HS-27A (cell line): ENCODE results near the gene FAM234B.

Experiments used
- DNase-seq: peaks from one replicate; pipeline ENCODE4 v3.0.0-alpha.2; 2012; ENCODE audit warnings: low read depth, missing footprints

FAM234B gene, protein sequence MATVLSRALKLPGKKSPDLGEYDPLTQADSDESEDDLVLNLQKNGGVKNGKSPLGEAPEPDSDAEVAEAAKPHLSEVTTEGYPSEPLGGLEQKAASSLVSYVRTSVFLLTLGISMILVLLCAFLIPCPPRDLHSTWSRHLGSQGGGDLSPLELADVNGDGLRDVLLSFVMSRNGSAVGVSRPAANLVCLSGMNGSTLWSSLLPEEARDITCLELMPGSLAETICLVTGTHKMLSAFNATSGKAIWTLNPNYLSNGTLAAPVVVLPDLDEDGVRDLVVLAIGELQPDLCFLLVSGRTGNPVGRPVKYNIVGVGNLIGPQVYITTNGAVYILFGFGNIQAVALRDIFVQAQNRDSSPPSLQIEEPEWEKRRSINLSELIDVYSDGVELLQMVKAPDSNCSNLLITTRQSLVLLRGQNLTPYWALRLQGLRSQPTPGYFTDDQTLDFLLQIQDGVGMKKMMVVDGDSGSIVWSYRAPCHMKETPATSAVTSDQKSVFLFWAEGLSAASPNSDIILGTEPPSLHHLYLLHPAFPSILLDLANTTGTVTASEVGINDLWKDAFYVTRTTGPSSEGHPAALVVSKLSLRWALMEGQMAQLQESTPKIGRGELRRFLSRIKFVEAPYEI

DNA sequence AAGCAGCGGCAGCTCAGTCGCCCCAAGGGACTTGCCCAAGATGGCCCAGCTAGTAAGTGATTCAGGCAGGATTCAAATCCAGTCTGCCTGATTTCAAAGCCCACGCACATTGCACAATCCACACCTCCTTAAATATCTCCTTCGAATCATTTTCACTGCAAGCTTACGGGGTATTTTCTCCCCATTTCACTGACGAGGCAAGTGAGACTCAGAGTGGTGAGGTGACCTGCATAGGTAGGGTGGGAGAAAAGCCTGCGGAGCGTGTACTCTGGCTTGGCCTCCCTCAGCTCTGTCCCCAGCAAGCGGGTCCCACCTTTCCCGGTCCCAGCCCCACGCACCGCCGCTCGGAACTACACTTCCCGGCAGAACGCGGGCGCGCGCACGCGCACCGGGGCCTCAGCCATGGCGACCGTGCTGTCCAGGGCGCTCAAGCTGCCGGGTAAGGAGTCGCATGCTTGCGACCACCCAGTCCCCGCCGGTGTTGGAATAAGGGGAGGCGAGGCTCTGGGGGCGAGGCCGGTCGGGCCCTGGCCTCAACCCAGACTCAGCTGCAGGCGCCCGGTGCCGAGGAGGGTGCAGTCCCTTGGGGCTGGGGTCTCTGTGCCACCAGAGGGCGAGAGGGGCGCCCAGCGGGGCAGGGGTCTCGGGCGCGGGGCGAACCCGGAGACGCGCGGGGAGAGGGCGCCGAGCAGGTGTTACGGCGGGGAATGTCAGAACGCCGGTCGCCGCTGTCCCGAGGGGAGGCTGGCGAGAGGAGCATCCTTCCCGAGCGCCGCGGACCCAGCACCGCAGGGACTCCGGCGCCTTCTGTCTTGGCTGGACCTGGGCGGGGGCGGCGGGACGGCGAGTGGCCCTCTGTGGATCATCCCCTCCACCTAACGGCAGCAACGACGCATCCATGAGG is at the start of gene FAM234B:
FAM234B (plus strand) TSS at position 380 of the 904 bp plus-strand sequence; CDS start at position 403, 23 bp downstream.
- no peak for DNase-seq

DNA sequence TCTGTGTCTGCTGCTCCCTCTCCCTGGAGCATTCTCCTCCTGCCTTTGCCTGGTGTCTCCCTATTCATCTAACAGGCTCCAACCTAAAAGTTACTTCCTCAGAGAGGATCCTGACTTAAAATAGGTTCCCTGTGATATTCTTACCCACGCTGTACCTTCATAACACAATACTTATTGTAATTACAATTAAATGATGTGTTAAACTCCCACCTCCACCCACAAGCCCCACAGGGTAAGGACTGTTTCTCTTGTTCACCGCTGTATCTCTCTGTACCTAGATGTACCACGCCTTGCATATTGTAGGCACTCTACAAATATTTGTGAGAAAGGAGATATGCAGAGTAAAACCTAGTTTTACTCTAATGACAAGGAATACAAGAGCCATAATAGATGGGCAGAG is 49.1 kb upstream of the FAM234B start:
- DNase-seq, result no peak

DNA sequence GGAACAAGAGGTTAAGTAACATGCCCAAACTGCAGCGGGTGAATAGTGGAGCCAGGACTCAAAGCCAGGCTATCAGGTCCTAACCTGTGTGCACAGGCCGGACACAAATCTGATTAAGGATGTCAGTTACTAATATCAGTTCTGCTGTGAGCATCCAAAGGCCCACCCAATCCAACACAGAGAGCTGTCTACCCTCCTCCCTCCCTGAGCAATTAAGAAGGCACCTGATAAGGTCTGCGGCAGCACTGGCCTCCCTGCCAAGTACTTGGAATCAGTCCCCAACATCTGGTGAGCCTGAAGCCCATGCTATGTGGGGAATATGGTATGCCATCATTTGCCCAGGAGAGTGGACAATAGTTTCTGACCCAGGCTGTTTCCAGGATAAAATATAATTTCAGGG is 48.0 kb upstream of the FAM234B start:
- no peak for DNase-seq

- no peak for DNase-seq
These were observed 47.0 kb upstream of the FAM234B start for GRCh38 chr12:12997156-12997555.

GRCh38 chr12:12997734-12998133 is 46.4 kb upstream of the FAM234B start:
- no peak for DNase-seq

DNA sequence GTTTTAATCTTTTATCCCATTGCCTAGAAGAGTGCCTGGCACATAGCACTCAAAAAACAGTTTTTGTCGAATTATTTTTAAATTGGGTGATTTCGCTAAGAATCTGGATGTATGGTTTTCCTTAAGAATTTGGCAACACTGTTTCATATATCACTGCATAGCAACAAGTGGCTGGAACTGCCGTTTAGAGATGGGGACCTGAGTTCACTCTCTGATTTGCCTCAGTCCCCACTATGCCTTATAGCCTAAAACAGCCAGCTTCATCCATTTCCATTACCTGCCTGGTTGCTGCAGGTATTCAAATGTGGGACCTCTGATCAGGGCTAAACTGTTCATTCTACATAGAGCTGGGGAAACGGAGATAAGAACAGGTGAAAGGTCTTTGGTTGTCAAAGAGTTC is 45.9 kb upstream of the FAM234B start:
- no peak for DNase-seq

GRCh38 chr12:12999271-12999958 is 44.8 kb upstream of the FAM234B start:
- DNase-seq, result no peak

DNA sequence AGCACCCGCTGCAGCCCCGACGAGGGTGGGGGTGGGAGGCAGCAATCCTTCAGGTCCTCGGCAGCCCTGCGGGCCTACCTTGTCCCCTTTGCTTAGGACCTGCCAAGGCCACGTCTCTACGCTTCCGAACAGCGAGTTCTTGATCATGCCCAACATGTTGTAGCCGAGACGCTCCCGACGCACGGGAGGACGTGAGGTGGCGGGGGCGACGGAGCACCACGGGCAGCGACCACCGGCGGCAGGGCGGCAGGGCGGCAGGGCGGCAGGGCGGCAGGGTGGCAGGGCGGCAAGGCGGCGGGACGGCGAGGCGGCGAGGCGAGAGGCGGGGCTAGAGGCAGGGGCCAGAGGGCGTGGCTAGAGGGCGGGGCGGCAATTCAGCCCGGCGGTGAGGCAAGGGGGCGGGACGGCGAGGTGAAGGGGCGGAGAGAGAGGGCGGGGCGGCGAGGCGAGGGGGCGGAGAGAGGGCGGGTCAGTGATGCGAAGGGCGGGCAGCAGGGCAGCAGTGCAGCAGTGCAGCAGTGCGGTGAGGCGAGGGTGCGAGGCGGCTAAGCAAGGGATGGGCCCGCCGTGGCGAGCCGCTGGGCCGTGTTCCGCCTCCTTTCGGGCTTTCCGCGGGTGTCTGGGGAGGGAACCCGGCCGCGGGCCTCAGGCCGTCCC is 44.1 kb upstream of the FAM234B start, which contains the start of gene HEBP1:
HEBP1 (minus strand) TSS at position 307 of the 657 bp plus-strand sequence; CDS start at position 156, 151 bp downstream.
- DNase-seq, result peak; percentile 64

GRCh38 chr12:13000616-13000924 is 43.6 kb upstream of the FAM234B start:
- DNase-seq, result peak; percentile 42

- peak; percentile 47 for DNase-seq
These were observed 43.0 kb upstream of the FAM234B start for GRCh38 chr12:13000925-13001774.

GRCh38 chr12:13001775-13002040 is 42.5 kb upstream of the FAM234B start:
- DNase-seq, result no peak

DNA sequence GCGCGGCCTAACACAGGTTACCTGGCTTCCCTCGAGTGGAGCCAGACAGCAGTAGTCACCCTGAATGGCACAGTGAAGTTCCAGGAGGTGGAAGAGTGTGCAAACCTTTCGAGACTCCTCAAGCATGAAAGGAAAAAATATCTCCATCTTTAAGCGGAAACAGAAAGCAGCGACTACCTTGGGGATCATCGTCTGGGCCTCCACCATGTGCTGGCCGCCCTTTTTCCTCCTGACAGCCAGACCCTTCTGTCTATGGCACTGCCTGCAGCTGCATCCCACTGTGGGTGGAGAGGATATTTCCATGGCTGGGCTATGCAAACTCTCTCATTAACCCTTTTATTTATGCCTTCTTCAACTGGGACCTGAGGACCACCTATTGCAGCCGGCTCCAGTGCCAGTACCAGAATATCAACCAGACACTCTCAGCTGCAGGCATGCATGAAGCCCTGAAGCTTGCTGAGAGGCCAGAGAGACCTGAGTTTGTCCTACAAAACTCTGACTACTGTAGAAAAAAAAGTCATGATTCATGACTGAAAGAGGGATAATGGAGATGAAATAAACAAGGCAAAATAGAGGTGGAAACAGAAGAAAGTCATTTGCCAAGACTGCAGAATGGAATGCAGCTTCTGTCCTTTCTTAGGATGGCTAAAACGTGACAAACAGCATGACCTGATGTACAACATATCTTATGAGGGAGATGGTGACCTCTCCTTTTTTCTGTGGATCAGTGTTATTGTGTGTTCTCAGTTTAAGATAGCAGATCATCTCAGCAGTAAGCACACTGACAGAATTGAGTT is 41.7 kb upstream of the FAM234B start:
- DNase-seq, result no peak

GRCh38 chr12:13004361-13004760 is 39.8 kb upstream of the FAM234B start:
- DNase-seq, result no peak

DNA sequence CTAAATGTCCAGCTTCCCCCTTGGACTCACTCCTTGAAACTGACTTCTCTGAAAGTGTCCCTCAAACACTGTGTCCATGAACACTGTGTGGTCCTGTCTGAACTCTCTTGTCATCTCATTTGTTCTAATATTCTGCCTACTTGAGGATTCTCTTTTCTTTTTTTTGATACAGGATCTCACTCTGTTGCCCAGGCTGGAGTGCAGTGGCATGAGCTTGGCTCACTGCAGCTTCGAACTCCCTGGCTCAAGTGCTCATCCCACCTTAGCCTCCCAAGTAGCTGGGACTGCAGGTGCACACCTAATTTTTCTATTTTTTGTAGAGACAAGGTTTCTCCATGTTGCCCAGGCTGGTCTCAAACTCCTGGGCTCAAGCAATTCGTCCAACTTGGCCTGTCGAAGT is 39.2 kb upstream of the FAM234B start:
- no peak for DNase-seq

DNA sequence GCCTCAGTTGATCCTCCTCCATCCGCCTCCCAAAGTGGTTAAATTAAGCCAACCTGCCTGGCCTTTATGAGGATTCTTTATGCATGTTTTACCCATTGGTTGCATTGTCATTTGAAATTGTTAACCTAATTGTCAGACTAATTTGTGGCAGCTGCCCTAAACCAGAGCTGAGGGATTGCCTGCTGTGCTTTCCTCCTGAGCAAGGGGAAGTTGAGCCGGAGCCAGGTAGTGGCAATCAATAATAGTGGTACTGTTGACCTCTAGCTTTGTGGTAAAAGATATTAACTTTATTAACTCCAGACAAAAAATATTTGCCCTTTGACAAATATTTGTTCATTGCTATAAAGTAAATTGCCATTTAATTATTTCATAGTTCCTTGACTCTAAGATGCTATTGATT is 38.5 kb upstream of the FAM234B start:
- DNase-seq, result no peak

GRCh38 chr12:13007496-13008233 is 36.5 kb upstream of the FAM234B start:
- no peak for DNase-seq

DNA sequence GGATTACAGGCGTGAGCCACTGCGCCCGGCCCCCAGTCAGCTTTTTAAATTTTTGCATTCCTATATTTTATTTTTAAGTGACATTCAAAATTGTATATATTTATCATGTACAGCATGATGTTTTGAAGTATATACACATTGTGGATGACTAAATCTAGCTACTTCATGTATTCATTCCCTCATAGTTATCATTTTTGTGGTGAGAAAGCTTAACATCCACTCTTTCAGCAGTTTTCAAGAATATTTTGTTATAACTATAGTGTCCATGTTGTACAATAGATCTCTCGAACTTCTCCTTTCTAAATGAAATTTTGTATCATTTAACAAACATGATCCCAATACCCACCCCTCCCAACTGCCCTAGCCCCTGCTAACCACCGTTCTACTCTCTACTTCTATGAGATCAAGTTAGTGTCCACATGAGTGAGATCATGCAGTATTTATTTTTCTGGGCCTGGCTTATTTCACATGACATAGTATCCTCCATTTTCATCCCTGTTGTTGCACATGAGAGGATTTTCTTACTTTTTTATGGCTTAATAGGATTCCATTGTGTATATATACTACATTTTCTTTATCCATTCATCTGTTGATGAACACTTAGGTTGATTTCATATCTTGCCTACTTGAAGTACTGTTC is 35.3 kb upstream of the FAM234B start:
- no peak for DNase-seq

- DNase-seq, result no peak
These were observed 33.1 kb upstream of the FAM234B start for GRCh38 chr12:13011098-13011497.

DNA sequence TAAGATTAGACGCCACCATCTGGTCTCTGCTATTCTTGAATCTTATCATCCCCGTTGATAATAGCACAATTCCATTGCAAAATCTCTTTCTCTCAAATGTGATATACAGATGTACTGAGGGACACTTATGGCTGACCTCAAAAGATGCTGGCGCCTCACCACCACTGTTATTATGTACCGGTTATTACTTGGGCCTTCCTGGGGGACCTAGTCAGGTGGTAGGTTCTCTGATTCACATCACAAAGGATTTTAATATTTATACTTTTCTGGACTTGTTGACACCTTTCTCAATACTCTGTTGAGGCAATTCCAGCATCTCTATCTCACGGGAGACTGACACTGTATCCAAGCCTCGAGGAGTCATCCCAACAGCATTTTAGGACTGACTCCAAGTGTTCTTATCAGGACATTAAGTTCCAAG is 21.3 kb upstream of the FAM234B start:
- DNase-seq, result no peak
